Measurements from ENCODE around the gene TCF7L1. TPM values are rescaled to one million over a fixed set of nuclear protein-coding genes. Genes with fewer than 3 reads are reported as not detected.
A peak's percentile ranks its signal among the peaks of the same experiment; 100 is the strongest.

The TCF7L1 gene
- total RNA-seq, 2 experiments from 2014 or later: not detected

DNA sequence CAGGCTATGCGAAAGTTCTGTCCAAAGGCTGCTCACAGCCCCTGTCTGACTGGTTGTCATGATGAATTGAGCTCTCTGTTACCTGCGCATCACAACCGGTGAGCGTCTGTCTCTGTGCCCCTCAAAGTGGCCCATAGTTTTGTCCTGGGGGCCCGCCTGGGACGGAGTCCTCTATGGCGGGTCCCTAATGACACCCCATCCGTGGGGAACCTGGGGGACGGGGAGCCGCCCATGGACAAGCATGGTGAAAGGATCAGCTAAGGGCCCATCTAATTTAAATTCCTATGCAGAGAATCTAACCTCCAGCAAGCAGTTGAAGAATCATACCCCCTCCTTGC is 221.8 kb downstream of the TCF7L1 start:
- BruUV-seq (replicated peaks): TSS peak; percentile 73
- H3K4me1 ChIP-seq (ENCODE audit: insufficient read depth, low read length, poor library complexity, severe bottlenecking): peaks cover 20% of the 10 kb centered on the region
- TF ChIP-seq, protein P1, sequence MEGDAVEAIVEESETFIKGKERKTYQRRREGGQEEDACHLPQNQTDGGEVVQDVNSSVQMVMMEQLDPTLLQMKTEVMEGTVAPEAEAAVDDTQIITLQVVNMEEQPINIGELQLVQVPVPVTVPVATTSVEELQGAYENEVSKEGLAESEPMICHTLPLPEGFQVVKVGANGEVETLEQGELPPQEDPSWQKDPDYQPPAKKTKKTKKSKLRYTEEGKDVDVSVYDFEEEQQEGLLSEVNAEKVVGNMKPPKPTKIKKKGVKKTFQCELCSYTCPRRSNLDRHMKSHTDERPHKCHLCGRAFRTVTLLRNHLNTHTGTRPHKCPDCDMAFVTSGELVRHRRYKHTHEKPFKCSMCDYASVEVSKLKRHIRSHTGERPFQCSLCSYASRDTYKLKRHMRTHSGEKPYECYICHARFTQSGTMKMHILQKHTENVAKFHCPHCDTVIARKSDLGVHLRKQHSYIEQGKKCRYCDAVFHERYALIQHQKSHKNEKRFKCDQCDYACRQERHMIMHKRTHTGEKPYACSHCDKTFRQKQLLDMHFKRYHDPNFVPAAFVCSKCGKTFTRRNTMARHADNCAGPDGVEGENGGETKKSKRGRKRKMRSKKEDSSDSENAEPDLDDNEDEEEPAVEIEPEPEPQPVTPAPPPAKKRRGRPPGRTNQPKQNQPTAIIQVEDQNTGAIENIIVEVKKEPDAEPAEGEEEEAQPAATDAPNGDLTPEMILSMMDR (conservative IDR thresholded peaks at IDR 0.05; ENCODE audit: low read length): no peak
- TF ChIP-seq EZH2phosphoT487 (IDR thresholded peaks at IDR 0.05; ENCODE audit: borderline replicate concordance, low read depth, low read length): no peak
- no peaks in the 10 kb centered on the region for H3K9me3 ChIP-seq (ENCODE audit: low read length)
- H2AFZ ChIP-seq (ENCODE audit: low read length): peak overlapping the region; percentile 85
- H3K9me2 ChIP-seq (ENCODE audit: insufficient read depth, low read length): no peaks in the 10 kb centered on the region
- intact Hi-C loops (cut with micrococcal nuclease; ENCODE audit: unreplicated experiment): no loop called here
- H3K4me2 ChIP-seq (ENCODE audit: low read length): peak overlapping the region; percentile 86
- H3K36me3 ChIP-seq (ENCODE audit: insufficient read depth, low read length): peaks cover 32% of the 10 kb centered on the region
- POLR2A ChIA-PET: interaction anchor here (0.7 to 2.2 kb wide), 7 partner anchors 11 to 471 kb away, joined by 3 to 12 read pairs (median 5); partner anchors contain the start of gene TGOLN2
- DNase-seq (ENCODE audit: low spot score): no peak
- H3K27ac ChIP-seq (ENCODE audit: low read depth, low read length, poor library complexity, severe bottlenecking): peak overlapping the region; percentile 7
- H3K79me2 ChIP-seq (ENCODE audit: insufficient read depth, low read depth, low read length): peaks cover 12% of the 10 kb centered on the region; the same call in 1 of the 2 replicates
- CTCF ChIA-PET (ENCODE audit: unreplicated experiment): no interaction called here
- H3K4me3 ChIP-seq (ENCODE audit: low read depth, low read length, poor library complexity, severe bottlenecking): peak overlapping the region; percentile 75
- no peaks in the 10 kb centered on the region for H4K20me1 ChIP-seq (ENCODE audit: insufficient read depth, low read length)

DNA sequence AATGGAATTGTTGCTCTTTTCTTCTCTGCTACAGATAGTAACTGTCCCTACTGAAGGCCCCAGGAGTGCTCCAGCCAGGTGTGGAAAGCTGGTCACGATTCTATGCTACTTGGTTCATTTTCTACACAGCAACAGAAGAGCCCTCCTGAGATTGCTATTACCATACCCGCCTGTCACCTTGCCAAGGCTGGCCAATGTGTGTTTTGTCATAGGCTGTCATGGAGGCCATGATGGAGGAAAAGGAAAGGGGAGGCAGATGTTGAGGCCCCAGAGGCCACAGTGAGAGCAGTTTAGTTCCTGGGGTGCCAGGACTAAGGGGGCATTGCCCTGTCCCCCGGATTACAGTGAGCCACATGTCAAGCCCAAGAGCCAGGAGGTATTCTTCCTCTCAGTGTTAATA is 222.3 kb downstream of the TCF7L1 start:
- peak overlapping the region; percentile 75 for H3K4me3 ChIP-seq (ENCODE audit: low read depth, low read length, poor library complexity, severe bottlenecking)
- no TSS peak for BruUV-seq (replicated peaks)
- POLR2A ChIA-PET: interaction anchor here (0.7 to 2.2 kb wide), 4 partner anchors 10 to 471 kb away, joined by 3 to 12 read pairs (median 6); partner anchors contain the start of gene TGOLN2
- H3K4me1 ChIP-seq (ENCODE audit: insufficient read depth, low read length, poor library complexity, severe bottlenecking): peaks cover 20% of the 10 kb centered on the region
- H3K4me2 ChIP-seq (ENCODE audit: low read length): peak overlapping the region; percentile 86
- peak overlapping the region; percentile 85; the same call in 1 of the 2 replicates for H2AFZ ChIP-seq (ENCODE audit: low read length)
- H3K9me3 ChIP-seq (ENCODE audit: low read length): no peaks in the 10 kb centered on the region
- H3K27ac ChIP-seq (ENCODE audit: low read depth, low read length, poor library complexity, severe bottlenecking): no peak overlapping the region
- CTCF ChIA-PET (ENCODE audit: unreplicated experiment): no interaction called here
- DNase-seq (ENCODE audit: low spot score): peak; percentile 8
- peaks cover 27% of the 10 kb centered on the region for H3K36me3 ChIP-seq (ENCODE audit: insufficient read depth, low read length)
- TF ChIP-seq, protein P1 (conservative IDR thresholded peaks at IDR 0.05; ENCODE audit: low read length): no peak
- no peak for TF ChIP-seq EZH2phosphoT487 (IDR thresholded peaks at IDR 0.05; ENCODE audit: borderline replicate concordance, low read depth, low read length)
- no peaks in the 10 kb centered on the region for H4K20me1 ChIP-seq (ENCODE audit: insufficient read depth, low read length)
- intact Hi-C loops (cut with micrococcal nuclease; ENCODE audit: unreplicated experiment): no loop called here
- H3K79me2 ChIP-seq (ENCODE audit: insufficient read depth, low read depth, low read length): peaks cover 12% of the 10 kb centered on the region; the same call in 1 of the 2 replicates
- H3K9me2 ChIP-seq (ENCODE audit: insufficient read depth, low read length): no peaks in the 10 kb centered on the region

DNA sequence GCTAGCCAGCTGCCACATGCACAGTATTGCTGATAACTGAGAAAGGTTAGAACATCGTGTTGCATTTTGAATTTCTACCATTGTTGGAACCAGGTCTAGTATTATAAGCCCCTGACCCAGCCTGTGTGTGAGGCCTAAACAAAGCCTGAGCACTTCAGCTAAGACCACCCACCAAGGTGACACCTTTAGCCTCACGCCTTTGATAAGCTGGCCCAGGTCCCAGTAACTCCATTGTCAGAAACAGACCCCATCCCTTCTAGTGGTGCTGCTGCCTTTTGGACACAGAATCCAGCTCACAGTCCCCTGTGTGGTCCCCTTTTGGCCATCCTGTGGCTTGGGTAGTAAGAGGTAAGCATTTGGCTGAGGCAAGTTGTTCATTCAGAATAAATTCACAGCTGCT is 223.0 kb downstream of the TCF7L1 start:
- Histone ChIP-seq H3K36me3 (ENCODE audit: insufficient read depth, low read length) (peaks cover 23% of the 10 kb centered on the region), H3K4me1 (ENCODE audit: insufficient read depth, low read length, poor library complexity, severe bottlenecking) (peaks cover 20% of the 10 kb centered on the region), H2AFZ (ENCODE audit: low read length) (no peak overlapping the region), H3K4me3 (ENCODE audit: low read depth, low read length, poor library complexity, severe bottlenecking) (no peak overlapping the region), H3K9me3 (ENCODE audit: low read length) (no peaks in the 10 kb centered on the region), H4K20me1 (ENCODE audit: insufficient read depth, low read length) (no peaks in the 10 kb centered on the region), H3K79me2 (ENCODE audit: insufficient read depth, low read depth, low read length) (peaks cover 12% of the 10 kb centered on the region; the same call in 1 of the 2 replicates), H3K4me2 (ENCODE audit: low read length) (no peak overlapping the region), H3K27ac (ENCODE audit: low read depth, low read length, poor library complexity, severe bottlenecking) (no peak overlapping the region), H3K9me2 (ENCODE audit: insufficient read depth, low read length) (no peaks in the 10 kb centered on the region)
- DNase-seq (ENCODE audit: low spot score): no peak
- intact Hi-C loops (cut with micrococcal nuclease; ENCODE audit: unreplicated experiment): no loop called here
- CTCF ChIA-PET (ENCODE audit: unreplicated experiment): no interaction called here
- BruUV-seq (replicated peaks): no TSS peak
- POLR2A ChIA-PET: interaction anchor here (1.2 kb wide), 1 partner anchor 29 kb away, joined by 4 read pairs; the partner anchor contains the start of gene TGOLN2
- TF ChIP-seq, protein P1 (conservative IDR thresholded peaks at IDR 0.05; ENCODE audit: low read length): no peak
- TF ChIP-seq EZH2phosphoT487 (IDR thresholded peaks at IDR 0.05; ENCODE audit: borderline replicate concordance, low read depth, low read length): no peak

Data from OCI-LY7 (cell line).